A673 (cell line): Measurements from ENCODE around the gene GALNT9. TPM values are rescaled to one million over a fixed set of nuclear protein-coding genes. Genes with fewer than 3 reads are reported as not detected.

ENCODE experiments used
- BruUV-seq: library from RNA; stranded (reverse); fragments of 400-500 nt; replicated peaks from 2 replicates; lab custom pipeline; 2021; lab: Mats Ljungman, UMichigan
- CTCF ChIA-PET: fragments of 300-600 bp; sonication (Branson Sonifier 250); formaldehyde crosslinking; loops from one replicate; lab custom pipeline; 2022; ENCODE audit warnings: antibody characterized with exemption; lab: Charles Lee
- POLR2A ChIA-PET: fragments of 300-600 bp; sonication (Branson Sonifier 250); formaldehyde crosslinking; loops from one replicate; lab custom pipeline; 2022; ENCODE audit warnings: antibody characterized with exemption; ENCODE audit not compliant: low non-redundant PET; lab: Charles Lee
- DNase-seq: peaks from one replicate; pipeline ENCODE4 v3.0.0-alpha.2; 2015; ENCODE audit warnings: low spot score
- H3K27ac ChIP-seq: fragments of 200-600 bp; sonication (generic); 2 replicates; pipeline ENCODE4 v1.5.1; 2016; ENCODE audit warnings: mixed run types, low read depth, mild to moderate bottlenecking, mixed read lengths, antibody characterized with exemption, low read length; ENCODE audit not compliant: poor library complexity, severe bottlenecking
- H3K27me3 ChIP-seq: fragments of 200-600 bp; sonication (generic); replicated peaks from 2 replicates; pipeline ENCODE4 v1.6.1; 2017; ENCODE audit warnings: mixed run types, low read depth, mild to moderate bottlenecking, mixed read lengths, antibody characterized with exemption, low read length; ENCODE audit not compliant: insufficient read depth, poor library complexity
- H3K36me3 ChIP-seq: fragments of 200-600 bp; sonication (generic); 2 replicates; pipeline ENCODE4 v1.6.1; 2016; ENCODE audit warnings: mixed run types, mild to moderate bottlenecking, mixed read lengths, antibody characterized with exemption, low read length; ENCODE audit not compliant: insufficient read depth, poor library complexity, severe bottlenecking
- H3K4me1 ChIP-seq: fragments of 200-600 bp; sonication (generic); 2 replicates; pipeline ENCODE4 v1.6.1; 2017; ENCODE audit warnings: mixed run types, mild to moderate bottlenecking, mixed read lengths, antibody characterized with exemption, low read length; ENCODE audit not compliant: insufficient read depth, poor library complexity, severe bottlenecking
- H3K4me3 ChIP-seq: fragments of 200-600 bp; sonication (generic); 2 replicates; pipeline ENCODE4 v1.5.1; 2016; ENCODE audit warnings: low read depth, mixed run types, mild to moderate bottlenecking, mixed read lengths, low read length; ENCODE audit not compliant: poor library complexity, severe bottlenecking
- H3K9me3 ChIP-seq: fragments of 200-600 bp; sonication (generic); 2 replicates; pipeline ENCODE4 v1.6.1; 2016; ENCODE audit warnings: mixed run types, low read depth, mild to moderate bottlenecking, mixed read lengths, antibody characterized with exemption, low read length; ENCODE audit not compliant: poor library complexity, severe bottlenecking
- CTCF ChIP-seq: fragments of 300-800, 200-600 bp; sonication (generic); conservative IDR thresholded peaks from 2 replicates; pipeline ENCODE4 v1.5.1; 2017; ENCODE audit warnings: low read depth, mild to moderate bottlenecking, antibody characterized with exemption, low read length, moderate library complexity, mixed read lengths
- EZH2 ChIP-seq: fragments of 200-600 bp; sonication (generic); IDR thresholded peaks from 2 replicates; pipeline ENCODE4 v1.6.1; 2017; ENCODE audit warnings: borderline replicate concordance, low read depth, mild to moderate bottlenecking, mixed read lengths, antibody characterized with exemption, low read length; ENCODE audit not compliant: poor library complexity, severe bottlenecking
- intact Hi-C: fragments of 100-400 bp; cut with micrococcal nuclease; formaldehyde crosslinking; loops from one replicate; pipeline ENCODE4 v1.10.0; 2022; ENCODE audit not compliant: unreplicated experiment
- total RNA-seq: library from RNA; stranded (reverse); gene quantifications from 2 replicates; pipeline ENCODE4 v1.2.3, GENCODE V29; 2021

Gene GALNT9
- total RNA-seq, 1 experiment from 2014 or later = 7.4 TPM

- H3K27me3 ChIP-seq = no peaks in the 10 kb centered on the region
- CTCF ChIA-PET = no interaction called here
These were observed 21.2 kb downstream of the GALNT9 start for GRCh38 chr12:132307976-132308852.

GRCh38 chr12:132306885-132307191 lies 22.6 kb downstream of the GALNT9 start:
- no peaks in the 10 kb centered on the region for H3K4me1 ChIP-seq
- POLR2A ChIA-PET = no interaction called here
- H3K9me3 ChIP-seq = no peaks in the 10 kb centered on the region
- TF ChIP-seq EZH2 = no peak
- TF ChIP-seq CTCF = no peak
- no peak overlapping the region for H3K27ac ChIP-seq
- no TSS peak for BruUV-seq
- CTCF ChIA-PET = no interaction called here
- H3K4me3 ChIP-seq = no peak overlapping the region
- H3K27me3 ChIP-seq = no peaks in the 10 kb centered on the region
- no peak for DNase-seq
- intact Hi-C loops = no loop called here
- no peaks in the 10 kb centered on the region for H3K36me3 ChIP-seq

More at GRCh38 chr12:132307976-132308852, 21.2 kb downstream of the GALNT9 start:
- intact Hi-C loops = no loop called here
- Histone ChIP-seq H3K4me3 (no peak overlapping the region), H3K36me3 (no peaks in the 10 kb centered on the region), H3K9me3 (no peaks in the 10 kb centered on the region), H3K4me1 (no peaks in the 10 kb centered on the region), H3K27ac (no peak overlapping the region)
- no TSS peak for BruUV-seq
- POLR2A ChIA-PET = no interaction called here
- TF ChIP-seq CTCF (no peak), EZH2 (no peak)
- DNase-seq = no peak

GRCh38 chr12:132305991-132306884 lies 23.2 kb downstream of the GALNT9 start:
- Histone ChIP-seq H3K27ac (no peak overlapping the region), H3K9me3 (no peaks in the 10 kb centered on the region), H3K4me1 (no peaks in the 10 kb centered on the region), H3K27me3 (no peaks in the 10 kb centered on the region), H3K36me3 (no peaks in the 10 kb centered on the region), H3K4me3 (no peak overlapping the region)
- intact Hi-C loops = no loop called here
- no TSS peak for BruUV-seq
- DNase-seq = no peak
- ChIA-PET CTCF (no interaction called here), POLR2A (no interaction called here)
- no peak for TF ChIP-seq CTCF
- no peak for TF ChIP-seq EZH2
